CD14-positive monocyte (primary cell): ENCODE results near the gene PLCB1. TPM values are rescaled to one million over a fixed set of nuclear protein-coding genes. Genes with fewer than 3 reads are reported as not detected.

Experiments used
- DNase-seq, 3 donors: peaks; one replicate each; pipeline ENCODE4 v3.0.0-alpha.2; 2011 to 2022
- H2AFZ ChIP-seq: 2 replicates; pipeline ENCODE4 v1.6.0; 2012; ENCODE audit warnings: mild to moderate bottlenecking, low read depth, low read length, inconsistent platforms; ENCODE audit not compliant: insufficient read depth, poor library complexity, severe bottlenecking
- H3K27ac ChIP-seq, 2 donors: 1 replicate in 1 of 2; 2 replicates in 1 of 2; pipeline ENCODE4 v1.5.1; 2012 to 2013; ENCODE audit warnings: low read length in 2 of 2, control low read depth in 1 of 2, inconsistent platforms in 1 of 2, low read depth in 1 of 2, mild to moderate bottlenecking in 1 of 2
- H3K27me3 ChIP-seq, 2 donors: one replicate each; pipeline versions ENCODE4 v1.6.0 to v1.6.1; 2011 to 2013; ENCODE audit warnings: low read length in 2 of 2; ENCODE audit not compliant: control insufficient read depth in 2 of 2, insufficient read depth in 2 of 2
- H3K36me3 ChIP-seq, 2 donors: replicated peaks in 1 of 2; 1 replicate in 1 of 2; 2 replicates in 1 of 2; pipeline versions ENCODE4 v1.5.1 to v1.6.1; 2012 to 2013; ENCODE audit warnings: low read length in 2 of 2, control low read depth in 1 of 2, inconsistent platforms in 1 of 2, mild to moderate bottlenecking in 1 of 2; ENCODE audit not compliant: insufficient read depth in 2 of 2, control insufficient read depth in 1 of 2
- H3K4me1 ChIP-seq, 2 donors: 1 replicate in 1 of 2; 2 replicates in 1 of 2; pipeline versions ENCODE4 v1.5.1 to v1.6.1; 2012 to 2013; ENCODE audit warnings: low read length in 2 of 2, control low read depth in 1 of 2, inconsistent platforms in 1 of 2, mild to moderate bottlenecking in 1 of 2, moderate library complexity in 1 of 2; ENCODE audit not compliant: insufficient read depth in 2 of 2, control insufficient read depth in 1 of 2
- H3K4me2 ChIP-seq: replicated peaks from 2 replicates; pipeline ENCODE3; 2012; ENCODE audit warnings: low read length, moderate library complexity, mild to moderate bottlenecking; ENCODE audit not compliant: poor library complexity, severe bottlenecking; ENCODE audit errors: extremely low read depth
- H3K4me3 ChIP-seq, 3 experiments: fragments of 200-600 bp in 1 of 3; sonication (generic) in 1 of 3; replicated peaks in 1 of 3; 1 replicate in 2 of 3; 2 replicates in 1 of 3; pipeline ENCODE4 v1.5.1; 2011 to 2013; ENCODE audit warnings: low read length in 3 of 3, mild to moderate bottlenecking in 3 of 3, control low read depth in 2 of 3, low read depth in 2 of 3, inconsistent platforms in 1 of 3, moderate library complexity in 1 of 3
- H3K79me2 ChIP-seq: 2 replicates; pipeline ENCODE4 v1.6.0; 2012; ENCODE audit warnings: mild to moderate bottlenecking, control low read depth, inconsistent platforms, low read length, moderate library complexity; ENCODE audit not compliant: insufficient read depth
- H3K9ac ChIP-seq: 2 replicates; pipeline ENCODE4 v1.6.0; 2017; ENCODE audit warnings: low read length, mild to moderate bottlenecking; ENCODE audit not compliant: insufficient read depth, poor library complexity, severe bottlenecking
- H3K9me3 ChIP-seq, 2 donors: replicated peaks in 1 of 2; 1 replicate in 1 of 2; 2 replicates in 1 of 2; pipeline versions ENCODE4 v1.5.1 to v1.6.1; 2012 to 2013; ENCODE audit warnings: low read length in 2 of 2, control low read depth in 1 of 2; ENCODE audit not compliant: control insufficient read depth in 1 of 2, insufficient read depth in 1 of 2
- H4K20me1 ChIP-seq: 2 replicates; pipeline ENCODE4 v1.6.0; 2012; ENCODE audit warnings: mild to moderate bottlenecking, low read length, control low read depth, moderate library complexity; ENCODE audit not compliant: insufficient read depth
- H3K27ac Mint-ChIP-seq, 7 donors: one replicate each; pipeline ENCODE4 v1.8.0; 2020; ENCODE audit warnings: mild to moderate bottlenecking in 7 of 7, mixed read lengths in 7 of 7, moderate library complexity in 6 of 7, inconsistent platforms in 2 of 7
- H3K27me3 Mint-ChIP-seq, 3 donors: one replicate each; pipeline ENCODE4 v1.8.0; 2021 to 2022; ENCODE audit warnings: low read depth in 3 of 3, mild to moderate bottlenecking in 3 of 3, mixed read lengths in 3 of 3, moderate library complexity in 3 of 3, inconsistent platforms in 1 of 3
- H3K36me3 Mint-ChIP-seq, 2 donors: one replicate each; pipeline ENCODE4 v1.8.0; 2020; ENCODE audit warnings: mixed read lengths in 2 of 2, inconsistent platforms in 1 of 2, mild to moderate bottlenecking in 1 of 2
- H3K4me1 Mint-ChIP-seq: one replicate; pipeline ENCODE4 v1.8.0; 2020; ENCODE audit warnings: mild to moderate bottlenecking, mixed read lengths
- H3K4me3 Mint-ChIP-seq, 2 donors: one replicate each; pipeline ENCODE4 v1.8.0; 2020; ENCODE audit warnings: mild to moderate bottlenecking in 2 of 2, mixed read lengths in 2 of 2, moderate library complexity in 1 of 2
- H3K9me3 Mint-ChIP-seq, 7 donors: one replicate each; pipeline ENCODE4 v1.8.0; 2020 to 2022; ENCODE audit warnings: mixed read lengths in 7 of 7, mild to moderate bottlenecking in 6 of 7, moderate library complexity in 6 of 7, inconsistent platforms in 2 of 7
- WGBS: methylation state at CpG from one replicate; pipeline ENCODE4 v1.1.5; 2013; ENCODE audit warnings: missing lambda C conversion rate; ENCODE audit not compliant: insufficient coverage; 5-methylcytosine and 5-hydroxymethylcytosine counted together
- intact Hi-C, 2 donors: fragments of 100-400 bp; cut with micrococcal nuclease; formaldehyde crosslinking; loops; one replicate each; pipeline versions ENCODE4 v1.15.0 to v1.15.1; 2023
- polyA plus RNA-seq, 3 donors: library from polyadenylated mRNA; depleted of rRNA in 1 of 3; unstranded in 2 of 3; stranded (reverse) in 1 of 3; fragments of 300-500 nt in 2 of 3; fragments of >200 nt in 1 of 3; fragmentation: Illumina TruSeq in 2 of 3; gene quantifications; 1 replicate in 2 of 3; 2 replicates in 1 of 3; pipeline ENCODE4 v1.2.3, GENCODE V29; 2012 to 2021
- TF ChIP-seq, protein P1 (sequence below): fragments of 200-600 bp; IDR thresholded peaks from one replicate; pipeline ENCODE4 v1.8.0; 2022; ENCODE audit warnings: antibody characterized with exemption, mild to moderate bottlenecking

The PLCB1 gene
- polyA plus RNA-seq, 3 donors, result 8.6 to 16.4 (median 13.2) TPM

DNA sequence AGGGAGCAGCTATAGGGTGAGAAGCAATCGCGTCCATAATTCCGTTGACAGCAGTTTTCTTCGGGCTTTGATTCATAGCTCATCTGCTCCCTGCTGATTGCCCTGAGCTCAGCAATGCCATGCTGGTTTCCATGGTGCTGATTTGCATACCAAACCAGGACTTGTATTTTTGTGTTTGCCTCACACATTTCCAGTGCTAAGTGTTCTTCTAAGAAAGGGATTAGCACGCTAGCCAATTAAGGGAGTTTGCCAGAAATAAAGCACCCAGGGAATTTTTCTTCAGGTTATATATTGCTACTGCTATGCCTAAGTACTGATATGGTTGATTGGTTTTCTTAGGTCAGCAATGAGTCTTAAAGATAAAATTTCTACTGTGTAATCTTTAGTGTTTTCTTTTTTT is 177.6 kb downstream of the PLCB1 start:
- no peak for DNase-seq
- Histone ChIP-seq H2AFZ (no peak overlapping the region), H3K4me2 (no peak overlapping the region), H3K9me3 (no peaks in the 10 kb centered on the region), H3K9ac (no peak overlapping the region), H4K20me1 (peaks cover 7% of the 10 kb centered on the region), H3K27me3 (no peaks in the 10 kb centered on the region), H3K4me3 (no peak overlapping the region), H3K4me1 (no peaks in the 10 kb centered on the region), H3K36me3 (no peaks in the 10 kb centered on the region), H3K79me2 (no peaks in the 10 kb centered on the region), H3K27ac (no peak overlapping the region)
- H3K4me3 Mint-ChIP-seq, result no peak overlapping the region
- peaks cover 0 to 5% (median 0%) of the 10 kb centered on the region in 7 donors for H3K9me3 Mint-ChIP-seq
- H3K27ac Mint-ChIP-seq, result peak overlapping the region in 1 of 7 donors; percentile 22
- no peaks in the 10 kb centered on the region for H3K27me3 Mint-ChIP-seq
- 100% methylated on average over 4 of the region's 5 CpGs for WGBS
- peaks cover 2% of the 10 kb centered on the region for H3K4me1 Mint-ChIP-seq
- TF ChIP-seq, protein P1, sequence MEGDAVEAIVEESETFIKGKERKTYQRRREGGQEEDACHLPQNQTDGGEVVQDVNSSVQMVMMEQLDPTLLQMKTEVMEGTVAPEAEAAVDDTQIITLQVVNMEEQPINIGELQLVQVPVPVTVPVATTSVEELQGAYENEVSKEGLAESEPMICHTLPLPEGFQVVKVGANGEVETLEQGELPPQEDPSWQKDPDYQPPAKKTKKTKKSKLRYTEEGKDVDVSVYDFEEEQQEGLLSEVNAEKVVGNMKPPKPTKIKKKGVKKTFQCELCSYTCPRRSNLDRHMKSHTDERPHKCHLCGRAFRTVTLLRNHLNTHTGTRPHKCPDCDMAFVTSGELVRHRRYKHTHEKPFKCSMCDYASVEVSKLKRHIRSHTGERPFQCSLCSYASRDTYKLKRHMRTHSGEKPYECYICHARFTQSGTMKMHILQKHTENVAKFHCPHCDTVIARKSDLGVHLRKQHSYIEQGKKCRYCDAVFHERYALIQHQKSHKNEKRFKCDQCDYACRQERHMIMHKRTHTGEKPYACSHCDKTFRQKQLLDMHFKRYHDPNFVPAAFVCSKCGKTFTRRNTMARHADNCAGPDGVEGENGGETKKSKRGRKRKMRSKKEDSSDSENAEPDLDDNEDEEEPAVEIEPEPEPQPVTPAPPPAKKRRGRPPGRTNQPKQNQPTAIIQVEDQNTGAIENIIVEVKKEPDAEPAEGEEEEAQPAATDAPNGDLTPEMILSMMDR, result no peak
- intact Hi-C loops, result no loop called here
- H3K36me3 Mint-ChIP-seq, result peaks cover 0 to 3% of the 10 kb centered on the region in 2 donors

DNA sequence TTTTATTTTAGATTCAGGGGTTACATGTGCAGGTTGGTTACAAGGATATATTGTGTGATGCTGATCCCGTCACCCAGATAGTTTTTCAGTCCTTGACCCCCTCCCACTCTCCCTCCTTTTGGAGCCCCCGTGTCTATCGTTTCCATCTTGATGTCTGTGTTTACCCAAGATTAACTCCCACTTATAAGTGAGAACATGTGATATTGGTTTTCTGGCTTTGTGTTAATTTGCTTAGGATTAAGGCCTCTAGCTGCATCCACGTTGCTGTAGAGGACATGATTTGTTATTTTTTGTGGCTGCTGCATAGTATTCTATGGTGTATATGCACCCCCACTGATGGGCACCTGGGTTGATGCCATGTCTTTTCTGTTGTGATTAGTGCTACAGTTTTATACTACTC is 178.6 kb downstream of the PLCB1 start:
- peaks cover 0 to 5% (median 0%) of the 10 kb centered on the region in 7 donors for H3K9me3 Mint-ChIP-seq
- peak overlapping the region in 1 of 7 donors; percentile 52 for H3K27ac Mint-ChIP-seq
- H3K4me2 ChIP-seq, result no peak overlapping the region
- H4K20me1 ChIP-seq, result peaks cover 1% of the 10 kb centered on the region
- H3K27ac ChIP-seq, result no peak overlapping the region
- TF ChIP-seq, protein P1, result no peak
- no peak for DNase-seq
- peaks cover 7% of the 10 kb centered on the region for H3K4me1 Mint-ChIP-seq
- H3K27me3 Mint-ChIP-seq, result no peaks in the 10 kb centered on the region
- intact Hi-C loops, result no loop called here
- peaks cover 0 to 3% of the 10 kb centered on the region in 2 donors for H3K36me3 Mint-ChIP-seq
- H3K9me3 ChIP-seq, result no peaks in the 10 kb centered on the region
- no peaks in the 10 kb centered on the region for H3K79me2 ChIP-seq
- H3K4me3 Mint-ChIP-seq, result no peak overlapping the region
- H3K36me3 ChIP-seq, result no peaks in the 10 kb centered on the region
- no peaks in the 10 kb centered on the region for H3K4me1 ChIP-seq
- H3K27me3 ChIP-seq, result no peaks in the 10 kb centered on the region
- WGBS, result no CpG with 5 or more reads among the region's 4 CpGs
- H2AFZ ChIP-seq, result no peak overlapping the region
- no peak overlapping the region for H3K9ac ChIP-seq
- H3K4me3 ChIP-seq, result no peak overlapping the region
